Stimulated activated CD8-positive, alpha-beta memory T cell treated with anti-CD3 and anti-CD28 coated beads, Interleukin-12 subunit alpha, Interleukin-12 subunit beta, amount 100 ng/mL, for 24 hours (primary cell): ENCODE data around the gene CNTN5.

Experiments
- DNase-seq: peaks from one replicate; pipeline ENCODE4 v3.0.0-alpha.2; 2020; ENCODE audit errors: extremely low read depth

The CNTN5 gene

GRCh38 chr11:99601179-99601578 lies 580.4 kb downstream of the CNTN5 start:
- no peak for DNase-seq

GRCh38 chr11:99614352-99614751 lies 593.6 kb downstream of the CNTN5 start:
- no peak for DNase-seq

- no peak for DNase-seq
These were observed 609.9 kb downstream of the CNTN5 start for GRCh38 chr11:99630629-99631028.

DNA sequence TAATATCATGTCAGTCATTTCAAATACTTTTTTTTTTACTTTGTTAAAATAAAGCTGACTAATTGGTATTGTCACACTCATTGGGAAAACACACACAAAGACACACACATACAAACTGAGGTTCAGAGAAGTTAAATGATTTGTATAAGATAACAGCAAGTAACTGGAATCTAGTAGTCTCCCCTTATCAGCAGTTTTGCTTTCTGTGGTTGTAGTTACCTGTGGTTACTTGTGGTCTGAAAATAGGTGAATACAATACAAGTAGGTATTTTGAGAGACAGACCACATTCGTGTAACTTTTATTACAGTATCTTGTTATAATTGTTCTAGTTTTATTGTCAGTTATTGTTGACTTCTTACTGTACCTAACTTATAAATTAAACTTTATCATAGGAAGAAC lies 610.9 kb downstream of the CNTN5 start:
- no peak for DNase-seq

- DNase-seq: no peak
These were observed 612.2 kb downstream of the CNTN5 start for GRCh38 chr11:99632969-99633368.

DNA sequence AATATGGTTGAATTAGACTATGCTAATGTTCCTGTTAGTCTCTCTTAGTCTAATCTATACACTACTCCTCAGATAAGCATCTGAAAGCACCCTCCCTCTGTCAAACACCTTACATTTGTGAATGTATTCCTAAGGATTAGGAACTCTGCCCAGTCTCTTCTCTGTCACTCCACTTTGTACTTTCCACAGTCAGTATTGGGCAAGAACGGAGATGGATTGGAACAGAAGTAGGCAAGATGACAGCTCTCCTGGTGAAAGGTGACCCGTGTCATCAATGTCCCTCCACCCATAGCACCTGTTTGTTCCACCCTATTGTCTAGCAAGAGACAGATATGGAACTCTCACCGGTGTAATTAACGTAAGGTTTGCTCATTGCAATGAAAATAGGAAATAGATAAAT lies 613.8 kb downstream of the CNTN5 start:
- DNase-seq: no peak

DNA sequence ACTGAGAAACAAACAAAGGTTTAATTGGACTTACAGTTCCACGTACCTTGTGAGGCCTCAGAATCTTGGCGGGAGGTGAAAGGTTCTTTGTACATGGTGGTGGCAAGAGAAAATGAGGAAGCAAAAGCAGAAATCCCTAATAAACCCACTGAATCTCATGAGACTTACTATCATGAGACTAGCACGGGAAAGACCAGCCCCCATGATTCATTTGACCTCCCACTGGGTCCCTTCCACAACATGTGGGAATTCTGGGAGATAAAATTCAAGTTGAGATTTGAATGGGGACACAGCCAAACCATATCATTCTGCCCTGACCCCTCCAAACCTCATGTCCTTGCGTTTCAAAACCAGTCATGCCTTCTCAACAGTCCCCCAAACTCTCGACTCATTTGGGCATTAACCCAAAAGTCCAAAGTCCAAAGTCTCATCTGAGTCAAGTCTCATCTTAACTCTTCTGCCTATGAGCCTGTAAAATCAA lies 617.4 kb downstream of the CNTN5 start:
- no peak for DNase-seq

DNA sequence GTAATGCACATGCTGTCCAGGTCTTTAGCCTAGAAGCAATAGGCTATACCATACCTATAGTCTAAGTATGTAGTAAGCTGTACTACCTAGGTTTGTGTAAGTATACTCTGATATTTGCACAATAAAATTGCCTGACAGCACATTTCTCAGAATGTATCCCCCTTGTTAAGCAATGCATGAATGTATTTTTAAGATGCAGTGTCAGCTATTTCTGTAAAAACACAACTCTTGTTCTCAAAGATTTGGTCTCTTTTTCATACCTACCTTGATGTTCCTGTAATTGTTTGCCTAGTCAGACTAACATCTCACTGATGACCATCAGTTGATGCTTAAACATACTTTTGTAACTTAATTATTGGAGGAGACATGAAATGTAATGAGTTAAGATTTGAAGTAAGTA lies 619.9 kb downstream of the CNTN5 start:
- DNase-seq: no peak

DNA sequence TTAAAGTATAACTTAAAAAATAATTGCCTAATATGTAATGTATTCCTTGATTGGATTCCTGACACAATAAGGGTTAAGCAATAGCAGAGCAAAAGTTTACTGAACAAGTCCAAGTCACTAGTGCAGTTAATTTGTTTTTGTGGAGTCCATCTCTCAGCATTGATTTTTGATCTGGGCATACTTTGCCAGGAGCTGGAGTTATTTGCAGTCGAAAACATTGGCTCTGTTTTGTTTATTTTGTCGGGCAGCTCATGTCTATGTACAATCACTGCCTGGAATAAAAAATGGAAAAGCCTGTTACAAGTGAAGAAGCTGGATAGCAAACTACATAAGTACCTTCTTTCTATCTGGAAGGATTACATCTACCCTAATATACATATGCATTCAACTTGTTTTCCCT lies 625.2 kb downstream of the CNTN5 start:
- DNase-seq: no peak

DNA sequence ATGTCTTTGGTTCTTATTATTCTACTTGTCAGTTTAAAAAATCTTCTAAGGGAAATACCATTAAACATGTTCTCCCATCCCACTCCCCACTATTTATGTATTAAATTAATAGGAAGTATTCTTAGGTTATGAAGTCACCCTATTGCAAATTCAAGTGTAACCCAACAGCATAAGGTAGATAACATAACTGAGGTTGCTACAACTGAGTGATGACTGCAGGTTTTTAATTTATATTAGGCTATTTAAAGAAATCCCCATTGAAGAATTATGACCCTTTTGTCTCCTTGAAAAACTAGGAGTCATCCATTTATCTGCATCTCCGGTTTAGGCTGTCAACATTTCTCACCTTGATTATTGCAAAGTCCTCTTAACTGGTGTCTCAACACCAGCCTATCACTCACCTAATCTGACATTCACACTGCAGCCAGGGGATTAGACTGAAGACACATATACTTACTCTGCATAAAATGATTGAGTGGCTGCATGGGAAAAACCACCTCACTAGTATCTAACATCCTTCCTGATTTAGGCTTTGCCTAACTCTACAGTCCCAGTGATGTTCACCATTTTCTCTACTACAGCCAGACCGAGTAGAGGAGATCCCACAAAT lies 649.4 kb downstream of the CNTN5 start:
- no peak for DNase-seq

DNA sequence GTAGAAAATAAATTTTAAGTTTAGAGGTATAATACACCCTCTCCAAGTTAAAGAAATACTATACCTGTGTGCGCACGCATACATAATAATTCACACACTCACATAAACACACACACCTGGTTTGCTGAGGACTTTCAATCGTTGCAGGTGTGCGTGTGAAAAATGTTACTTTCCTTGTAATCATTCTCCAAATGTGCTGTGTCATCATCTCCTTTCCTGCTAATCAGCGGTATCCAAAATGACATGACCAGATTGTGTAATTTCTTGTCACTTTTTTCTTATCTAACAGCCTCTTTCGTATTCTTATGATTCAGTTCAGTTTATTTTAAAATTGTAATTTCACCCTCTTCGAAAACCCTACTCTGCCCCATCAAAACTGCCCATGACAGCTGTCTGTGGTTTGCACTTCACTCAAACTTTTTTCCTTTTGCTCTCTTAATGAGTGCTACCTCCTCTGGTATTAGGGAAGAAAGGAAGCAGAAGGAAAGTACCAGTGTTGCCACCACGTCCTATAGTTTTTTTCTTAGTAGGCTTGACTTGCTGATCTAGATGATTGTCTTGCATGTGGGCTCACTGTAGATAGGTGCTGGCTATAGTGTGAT lies 651.2 kb downstream of the CNTN5 start:
- DNase-seq: no peak

- DNase-seq: no peak
These were observed 655.5 kb downstream of the CNTN5 start for GRCh38 chr11:99676292-99676691.

- DNase-seq: no peak
These were observed 661.4 kb downstream of the CNTN5 start for GRCh38 chr11:99682171-99682570.

DNA sequence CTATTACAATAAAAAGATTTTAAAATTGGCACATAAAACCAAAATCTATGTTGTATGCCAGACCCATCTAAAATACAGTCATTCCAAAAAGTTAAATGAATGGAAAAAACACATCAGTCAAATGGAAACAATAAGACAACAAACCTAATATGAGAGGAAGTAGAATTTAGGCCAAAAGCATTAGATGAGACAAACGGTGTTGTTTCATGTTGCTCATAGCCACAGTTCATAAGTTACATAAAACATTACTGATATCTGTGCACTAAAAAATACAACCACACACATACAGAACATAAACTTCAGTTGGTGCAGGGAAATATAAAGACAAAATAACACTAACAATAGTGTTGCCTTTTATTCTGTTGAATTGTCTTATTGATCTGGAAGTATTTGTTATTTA lies 661.9 kb downstream of the CNTN5 start:
- no peak for DNase-seq

- DNase-seq: no peak
These were observed 663.2 kb downstream of the CNTN5 start for GRCh38 chr11:99683933-99684332.

DNA sequence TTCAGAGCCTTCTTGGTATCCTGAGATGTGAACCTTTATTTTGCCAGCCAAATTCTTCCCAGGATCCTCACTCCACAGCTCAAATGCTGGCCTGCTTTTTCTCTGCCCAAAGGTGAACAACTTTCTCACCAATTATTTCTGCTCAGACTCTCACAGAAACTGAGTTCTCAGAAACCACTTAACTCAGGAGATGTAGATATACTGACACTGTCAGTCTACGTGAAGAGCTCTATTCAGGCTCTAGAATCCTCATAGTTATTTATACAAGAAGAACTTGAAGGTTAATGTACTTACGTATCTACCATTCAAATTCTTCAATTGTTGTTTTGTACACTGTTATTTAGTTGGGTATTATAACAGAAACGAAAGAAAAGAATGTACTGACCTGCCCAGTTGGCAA lies 666.1 kb downstream of the CNTN5 start:
- no peak for DNase-seq

- DNase-seq: no peak
These were observed 666.6 kb downstream of the CNTN5 start for GRCh38 chr11:99687320-99687719.

- no peak for DNase-seq
These were observed 673.3 kb downstream of the CNTN5 start for GRCh38 chr11:99693941-99694492.

- DNase-seq: no peak
These were observed 674.4 kb downstream of the CNTN5 start for GRCh38 chr11:99695106-99695505.

GRCh38 chr11:99706848-99707247 lies 686.1 kb downstream of the CNTN5 start:
- DNase-seq: no peak

GRCh38 chr11:99708928-99709672 lies 688.4 kb downstream of the CNTN5 start:
- no peak for DNase-seq

- DNase-seq: no peak
These were observed 695.6 kb downstream of the CNTN5 start for GRCh38 chr11:99716302-99716701.

GRCh38 chr11:99718291-99718690 lies 697.5 kb downstream of the CNTN5 start:
- DNase-seq: no peak
